Nucleus accumbens (tissue), 56 donors: ENCODE measurements around the gene SP100.
"Not testable (repeated sequence)": the region's sequence is repeated elsewhere in the genome, so short reads cannot be mapped to it uniquely, and the experiment has no call there.

Experiments
- DNase-seq, 56 donors: peaks; one replicate each; lab custom pipeline; 2025; lab: John Stamatoyannopoulos, UW

SP100 gene

DNA sequence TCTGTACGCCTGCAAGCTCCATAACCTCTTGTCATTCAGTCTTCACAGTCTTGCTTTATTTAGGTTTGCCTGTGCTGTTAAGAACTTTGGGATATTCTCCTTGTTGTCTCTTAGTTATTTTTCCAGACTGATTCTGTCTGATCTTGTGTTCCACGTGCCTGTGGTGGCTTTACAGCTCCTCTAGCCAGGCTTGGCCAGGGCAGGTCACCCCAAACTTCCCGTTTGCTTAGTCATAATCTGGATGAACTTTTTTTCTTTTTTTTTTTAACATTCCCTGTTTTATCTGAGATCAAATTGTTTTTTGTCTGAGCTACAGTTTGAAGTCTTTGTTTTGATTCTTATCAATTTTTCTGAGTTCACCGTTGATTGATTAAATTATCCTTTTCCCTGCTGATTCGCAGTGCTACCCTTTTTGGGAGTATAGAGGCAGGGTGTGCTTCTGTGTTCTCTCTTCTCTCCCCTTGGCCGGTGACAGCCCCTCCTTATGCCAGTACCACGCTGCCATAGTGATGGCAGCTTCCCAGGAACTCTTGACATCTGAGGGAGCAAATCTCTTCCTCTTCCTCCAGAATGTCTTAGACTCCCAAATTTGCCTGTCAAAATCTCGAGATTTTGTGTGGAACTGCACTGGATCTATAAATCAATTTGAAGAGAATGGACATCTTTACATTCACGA is 2.5 kb downstream of the SP100 start:
- no peak for DNase-seq

- no peak for DNase-seq
These were observed 3.2 kb downstream of the SP100 start for GRCh38 chr2:230419181-230419580.

GRCh38 chr2:230422149-230422548 is 6.1 kb downstream of the SP100 start:
- DNase-seq: no peak

DNA sequence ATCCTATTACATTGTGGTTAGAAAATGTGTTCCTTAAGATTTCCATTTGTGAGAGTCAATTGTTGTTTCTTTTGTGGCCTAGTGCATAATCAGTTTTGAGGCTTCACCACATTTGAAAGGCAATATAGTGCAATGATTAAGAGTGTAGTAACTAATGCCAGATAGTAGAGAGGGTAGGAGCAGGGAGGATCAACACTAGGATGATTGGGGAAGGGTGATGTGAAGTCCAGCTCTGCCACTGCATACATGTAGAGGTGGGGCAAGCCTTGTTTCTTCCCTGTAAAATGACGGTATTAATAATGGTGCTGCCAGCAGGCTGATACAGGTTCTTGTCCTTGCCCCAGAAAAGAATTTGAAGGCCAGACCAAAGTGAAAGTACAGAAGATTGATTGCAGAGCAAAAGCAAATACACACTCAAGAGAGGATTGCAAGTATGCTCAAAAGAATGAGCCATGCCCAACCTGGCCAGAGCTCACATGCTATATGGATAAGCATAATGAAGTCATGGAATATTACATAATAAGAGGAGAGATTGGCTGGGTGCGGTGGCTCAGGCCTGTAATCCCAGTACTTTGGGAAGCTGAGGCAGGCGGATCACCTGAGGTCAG is 8.0 kb downstream of the SP100 start:
- no peak for DNase-seq

DNA sequence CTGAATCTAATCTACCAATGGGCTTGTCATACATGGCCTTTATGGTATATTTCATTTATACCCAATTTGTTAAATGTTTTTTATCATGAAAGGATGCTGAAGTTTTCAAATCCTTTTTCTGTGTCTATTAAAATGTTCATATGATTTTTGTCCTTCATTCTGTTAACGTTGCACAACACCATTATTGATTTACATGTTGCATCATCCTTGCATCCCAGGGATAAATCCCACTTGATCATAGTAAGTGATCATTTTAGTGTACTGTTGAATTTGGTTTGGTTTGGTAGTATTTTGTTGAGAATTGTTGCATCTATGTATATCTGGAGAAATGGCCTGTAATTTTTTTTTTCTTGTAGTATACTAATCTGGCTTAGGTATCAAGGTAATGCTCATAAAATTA is 9.4 kb downstream of the SP100 start:
- no peak for DNase-seq

DNA sequence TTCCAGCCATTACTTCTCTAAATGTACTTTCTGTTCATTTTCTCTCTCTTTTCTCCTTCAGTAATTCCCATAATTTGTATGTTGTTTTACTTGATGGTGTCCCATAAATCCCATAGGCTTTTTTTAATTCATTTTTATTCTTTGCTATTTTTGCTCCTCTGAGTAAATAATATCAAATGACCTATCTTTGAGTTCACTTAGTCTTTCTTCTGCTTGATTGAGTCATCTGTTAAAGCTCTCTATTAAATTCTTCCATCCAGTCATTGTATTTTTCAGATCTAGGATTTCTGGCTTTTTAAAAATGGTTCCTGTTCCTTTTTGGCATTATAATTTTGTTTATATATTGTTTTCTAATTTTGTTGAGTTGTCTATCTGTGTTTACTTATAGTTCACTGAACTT is 13.5 kb downstream of the SP100 start:
- DNase-seq: no peak

- no peak for DNase-seq
These were observed 15.2 kb downstream of the SP100 start for GRCh38 chr2:230430957-230431910.

DNA sequence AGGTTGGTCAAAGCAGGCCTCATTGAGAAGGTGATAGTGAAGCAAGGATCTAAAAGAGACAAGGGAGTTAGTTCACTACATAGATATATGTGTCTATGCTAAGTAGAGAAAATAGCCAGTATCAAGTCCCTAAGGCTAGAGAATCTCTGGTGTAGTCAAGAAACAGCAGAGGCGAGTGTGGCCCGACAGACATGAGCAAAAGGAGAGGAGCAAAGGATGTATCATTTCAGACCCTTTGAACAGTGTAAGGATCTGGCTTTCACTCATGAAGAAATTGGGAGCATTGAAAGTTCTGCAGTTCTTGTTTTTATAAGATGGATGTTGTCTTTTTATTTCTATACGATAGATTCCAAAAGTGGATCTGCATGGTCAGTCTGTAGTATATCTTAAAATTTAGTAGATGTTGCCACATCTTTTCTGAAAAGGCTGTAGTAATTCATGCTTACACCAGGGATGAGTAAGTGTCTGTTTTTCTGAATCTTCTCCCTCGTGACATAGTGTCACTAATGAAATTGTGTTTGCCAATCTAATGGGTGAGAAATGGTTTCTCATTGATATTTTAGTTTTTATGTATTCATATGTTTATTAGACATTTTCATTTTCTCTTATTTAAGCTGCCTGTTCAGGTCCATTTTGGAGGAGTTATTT is 18.8 kb downstream of the SP100 start:
- no peak for DNase-seq

DNA sequence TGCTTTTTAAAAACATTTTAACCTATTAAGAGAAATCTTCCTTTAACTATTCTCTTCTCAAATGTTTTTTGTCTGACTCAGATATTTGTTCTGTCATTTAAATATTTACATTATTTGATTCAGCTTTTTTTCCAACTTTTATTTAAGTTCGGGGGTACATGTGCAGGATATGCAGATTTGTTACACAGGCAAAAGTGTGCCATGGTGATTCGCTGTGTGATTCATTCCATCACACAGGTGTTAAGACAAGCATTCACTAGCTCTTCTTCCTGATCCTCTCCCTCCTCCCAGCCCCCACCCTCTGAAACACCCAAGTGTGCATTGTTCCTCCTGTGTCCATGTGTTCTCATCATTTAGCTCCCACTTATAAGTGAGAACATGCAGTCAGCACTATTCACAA is 19.4 kb downstream of the SP100 start:
- DNase-seq: no peak

GRCh38 chr2:230439121-230439520 is 23.1 kb downstream of the SP100 start:
- not testable (repeated sequence) for DNase-seq

GRCh38 chr2:230439590-230439989 is 23.6 kb downstream of the SP100 start:
- DNase-seq: no peak

- DNase-seq: no peak
These were observed 25.4 kb downstream of the SP100 start for GRCh38 chr2:230441227-230441897.

- DNase-seq: no peak
These were observed 27.5 kb downstream of the SP100 start for GRCh38 chr2:230443541-230443940.

DNA sequence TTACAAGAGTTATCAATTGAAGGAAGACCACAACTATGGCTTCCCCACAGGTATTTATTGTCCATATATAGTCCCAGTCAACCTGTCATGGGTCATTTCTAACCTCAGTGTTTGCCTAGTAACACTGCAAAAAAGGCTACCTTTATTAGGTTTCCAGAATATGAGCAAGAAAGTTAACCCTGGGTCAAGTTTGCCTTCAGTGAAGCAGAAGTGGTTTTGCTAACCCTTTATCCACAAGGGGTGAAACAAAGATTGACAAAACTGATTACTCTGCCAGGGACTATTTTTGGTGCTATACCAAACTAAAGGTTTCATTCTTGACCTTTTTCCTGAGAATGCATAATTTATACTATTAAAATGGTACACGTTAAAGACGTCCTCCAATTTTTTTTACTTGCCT is 28.8 kb downstream of the SP100 start:
- no peak for DNase-seq

DNA sequence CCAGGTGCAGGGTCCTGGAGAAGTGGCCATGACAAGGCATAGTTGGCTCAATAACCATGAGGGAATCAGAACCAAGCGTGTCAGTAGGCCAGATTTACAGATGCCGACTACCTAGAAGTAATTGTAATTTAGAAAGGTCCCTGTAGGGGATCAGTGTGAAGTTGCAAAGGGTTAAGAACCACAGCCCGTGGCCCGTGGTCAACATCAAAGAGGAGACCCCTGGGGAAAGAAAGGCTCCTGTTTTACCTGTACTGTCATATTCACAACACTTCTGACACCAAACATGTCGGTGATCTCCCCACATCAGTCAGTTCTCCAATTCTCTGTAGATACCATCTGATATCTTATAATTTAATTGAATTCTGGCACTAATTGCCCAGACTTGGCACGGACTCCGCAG is 31.0 kb downstream of the SP100 start:
- no peak for DNase-seq

- no peak for DNase-seq
These were observed 31.8 kb downstream of the SP100 start for GRCh38 chr2:230447455-230448451.

GRCh38 chr2:230449901-230450467 is 34.0 kb downstream of the SP100 start:
- no peak for DNase-seq

GRCh38 chr2:230453006-230453405 is 37.0 kb downstream of the SP100 start:
- DNase-seq: no peak
